HCT116 (cell line): Measurements from ENCODE around the gene MAN2A2. TPM values are rescaled to one million over a fixed set of nuclear protein-coding genes. Genes with fewer than 3 reads are reported as not detected.
A peak's percentile ranks its signal among the peaks of the same experiment; 100 is the strongest.

Experiments
- ATAC-seq: fragments of 200-7000 bp; cut with Tn5 transposase; 2 replicates; pipeline ENCODE4 v1.9.1; 2020; ENCODE audit warnings: mild to moderate bottlenecking, moderate library complexity
- BruUV-seq: library from RNA; stranded (reverse); fragments of 400-500 nt; replicated peaks from 2 replicates; lab custom pipeline; 2021; lab: Mats Ljungman, UMichigan
- CTCF ChIA-PET: fragments of 300-600 bp; sonication (Branson Sonifier 250); formaldehyde crosslinking; loops from one replicate; lab custom pipeline; 2021; ENCODE audit warnings: antibody characterized with exemption; lab: Charles Lee
- POLR2A ChIA-PET: fragments of 300-600, 350-600 bp; sonication (Branson Sonifier 250); formaldehyde crosslinking; loops from one replicate; lab custom pipeline; 2021; ENCODE audit warnings: antibody characterized with exemption; lab: Charles Lee
- RAD21 ChIA-PET, 2 experiments: fragments of 300-600 bp; sonication (Branson Sonifier 250); formaldehyde crosslinking; loops; one replicate each; lab custom pipeline; 2023; ENCODE audit warnings: low total read pairs in 2 of 2; ENCODE audit not compliant: uncharacterized antibody in 2 of 2, unreplicated experiment in 2 of 2, low non-redundant PET in 1 of 2; lab: Charles Lee
- DNase-seq: peaks from one replicate; pipeline ENCODE4 v3.0.0-alpha.2; 2010; ENCODE audit warnings: low read depth, low spot score
- H2AFZ ChIP-seq: fragments of 200-600 bp; shearing (Covaris generic), sonication (generic); 2 replicates; pipeline ENCODE4 v1.6.1; 2017; ENCODE audit warnings: low read depth, mixed run types, mixed read lengths, antibody characterized with exemption, low read length; ENCODE audit not compliant: poor library complexity, severe bottlenecking
- H3K27ac ChIP-seq: 2 replicates; pipeline ENCODE4 v1.5.1; 2012; ENCODE audit warnings: low read depth, low read length
- H3K27me3 ChIP-seq: fragments of 200-600 bp; sonication (generic); 2 replicates; pipeline ENCODE4 v1.6.1; 2016; ENCODE audit warnings: mixed run types, low read length, mixed read lengths; ENCODE audit not compliant: insufficient read depth
- H3K36me3 ChIP-seq, 2 experiments: fragments of 200-500 bp in 1 of 2; fragments of 200-600 bp in 1 of 2; sonication (Bioruptor generic) in 1 of 2; sonication (generic) in 1 of 2; 2 replicates each; pipeline versions ENCODE4 v1.5.1 to v1.6.1; 2014 to 2016; ENCODE audit warnings: low read length in 2 of 2, inconsistent platforms in 1 of 2, mixed read lengths in 1 of 2, mixed run types in 1 of 2; ENCODE audit not compliant: insufficient read depth in 2 of 2, control insufficient read depth in 1 of 2
- H3K4me1 ChIP-seq, 2 experiments: fragments of 200-600 bp in 1 of 2; sonication (generic) in 1 of 2; 2 replicates each; pipeline versions ENCODE4 v1.5.1 to v1.6.1; 2012 to 2017; ENCODE audit warnings: low read length in 2 of 2, inconsistent platforms in 1 of 2, mild to moderate bottlenecking in 1 of 2, mixed read lengths in 1 of 2, mixed run types in 1 of 2, moderate library complexity in 1 of 2; ENCODE audit not compliant: insufficient read depth in 2 of 2, control insufficient read depth in 1 of 2
- H3K4me2 ChIP-seq: fragments of 200-600 bp; sonication (generic); 2 replicates; pipeline ENCODE4 v1.6.1; 2017; ENCODE audit warnings: mixed run types, low read length, mixed read lengths
- H3K4me3 ChIP-seq, 2 experiments: fragments of 200-600 bp in 1 of 2; sonication (generic) in 1 of 2; replicated peaks in 1 of 2; 2 replicates each; pipeline ENCODE4 v1.5.1; 2011 to 2016; ENCODE audit warnings: low read length in 2 of 2, control low read depth in 1 of 2, low read depth in 1 of 2, mild to moderate bottlenecking in 1 of 2, mixed read lengths in 1 of 2, mixed run types in 1 of 2
- H3K79me2 ChIP-seq: fragments of 200-600 bp; sonication (generic); 2 replicates; pipeline ENCODE4 v1.6.1; 2017; ENCODE audit warnings: mild to moderate bottlenecking, mixed run types, low read length, moderate library complexity, mixed read lengths; ENCODE audit not compliant: insufficient read depth
- H3K9ac ChIP-seq: fragments of 200-600 bp; sonication (generic); 2 replicates; pipeline ENCODE4 v1.6.1; 2016; ENCODE audit warnings: low read length, mixed read lengths
- H3K9me2 ChIP-seq: fragments of 200-600 bp; sonication (generic), shearing (Covaris generic); 2 replicates; pipeline ENCODE4 v1.6.1; 2017; ENCODE audit warnings: mixed run types, mild to moderate bottlenecking, moderate library complexity; ENCODE audit not compliant: insufficient read depth
- H3K9me3 ChIP-seq, 2 experiments: fragments of 200-500 bp in 1 of 2; fragments of 200-600 bp in 1 of 2; sonication (Bioruptor generic) in 1 of 2; sonication (generic) in 1 of 2; 2 replicates each; pipeline ENCODE4 v1.6.1; 2014 to 2017; ENCODE audit warnings: low read length in 2 of 2, mixed read lengths in 2 of 2, inconsistent platforms in 1 of 2, low read depth in 1 of 2, mild to moderate bottlenecking in 1 of 2, mixed run types in 1 of 2, moderate library complexity in 1 of 2; ENCODE audit not compliant: control insufficient read depth in 1 of 2, insufficient read depth in 1 of 2
- H4K20me1 ChIP-seq: fragments of 200-600 bp; sonication (generic), shearing (Covaris generic); 2 replicates; pipeline ENCODE4 v1.6.1; 2017; ENCODE audit warnings: mixed run types, mild to moderate bottlenecking, moderate library complexity; ENCODE audit not compliant: insufficient read depth
- ELF1 ChIP-seq: IDR thresholded peaks from 2 replicates; pipeline ENCODE4 v1.6.1; 2012; ENCODE audit warnings: low read depth, borderline replicate concordance
- EZH2 ChIP-seq: fragments of 200-600 bp; sonication (generic); IDR thresholded peaks from 2 replicates; pipeline ENCODE4 v1.6.1; 2017; ENCODE audit warnings: antibody characterized with exemption, mixed run types
- FOSL1 ChIP-seq: IDR thresholded peaks from 2 replicates; pipeline ENCODE4 v1.6.1; 2012; ENCODE audit warnings: low read depth
- JUND ChIP-seq: IDR thresholded peaks from 2 replicates; pipeline ENCODE4 v1.6.1; 2012
- SIN3A ChIP-seq: IDR thresholded peaks from 2 replicates; pipeline ENCODE4 v1.6.1; 2012; ENCODE audit warnings: low read depth
- ZBTB33 ChIP-seq: IDR thresholded peaks from 2 replicates; pipeline ENCODE4 v1.6.1; 2011; ENCODE audit warnings: mild to moderate bottlenecking, low read length, moderate library complexity; ENCODE audit not compliant: insufficient replicate concordance; ENCODE audit errors: extremely low read depth
- intact Hi-C: fragments of 100-400 bp; cut with micrococcal nuclease; formaldehyde crosslinking; loops from 2 replicates; pipeline ENCODE4 v1.10.0; 2022
- total RNA-seq: library from RNA; stranded (reverse); gene quantifications from one replicate; pipeline ENCODE4 v1.2.1, GENCODE V29; 2021; ENCODE audit not compliant: unreplicated experiment
- TF ChIP-seq, protein P1 (sequence below): IDR thresholded peaks from 2 replicates; pipeline ENCODE4 v1.6.1; 2012; ENCODE audit warnings: low read depth

MAN2A2 gene
- total RNA-seq, 1 experiment from 2014 or later: 44.9 TPM

DNA sequence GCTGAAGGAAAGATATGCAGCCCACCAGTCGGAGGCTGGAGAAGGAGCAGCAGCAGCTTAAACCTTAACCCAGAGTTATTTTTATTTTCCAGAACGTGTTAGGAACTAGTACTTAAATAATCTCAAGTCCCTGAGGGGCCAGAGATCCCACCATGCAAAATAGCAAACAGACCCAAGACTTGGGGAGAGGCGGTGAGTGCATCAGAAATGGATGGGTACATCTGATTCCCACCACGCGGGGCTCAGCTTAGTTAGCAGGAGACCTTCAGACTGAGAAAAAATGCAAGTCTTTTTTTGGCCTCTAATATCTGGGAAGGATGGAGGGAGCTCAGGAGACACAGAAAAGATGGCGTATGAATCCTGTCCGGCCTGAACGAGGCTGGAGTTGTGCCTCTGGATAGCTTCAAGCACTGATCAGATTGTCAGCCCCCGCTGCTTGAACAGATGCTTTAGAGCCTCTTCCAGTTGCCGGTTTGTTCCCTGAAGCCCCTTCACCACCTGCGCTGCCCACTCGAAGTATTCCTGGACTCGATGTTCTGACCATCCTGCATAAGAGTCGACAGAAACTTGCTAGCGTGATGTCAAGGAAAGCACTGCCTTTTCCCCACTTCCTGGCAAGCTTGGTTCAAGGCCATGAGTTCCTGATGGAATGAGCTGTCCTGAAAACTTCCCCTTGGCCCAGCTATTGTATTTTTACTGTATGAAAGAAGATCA, 27.9 kb downstream of the MAN2A2 start (continued):
- TF ChIP-seq, protein P1, sequence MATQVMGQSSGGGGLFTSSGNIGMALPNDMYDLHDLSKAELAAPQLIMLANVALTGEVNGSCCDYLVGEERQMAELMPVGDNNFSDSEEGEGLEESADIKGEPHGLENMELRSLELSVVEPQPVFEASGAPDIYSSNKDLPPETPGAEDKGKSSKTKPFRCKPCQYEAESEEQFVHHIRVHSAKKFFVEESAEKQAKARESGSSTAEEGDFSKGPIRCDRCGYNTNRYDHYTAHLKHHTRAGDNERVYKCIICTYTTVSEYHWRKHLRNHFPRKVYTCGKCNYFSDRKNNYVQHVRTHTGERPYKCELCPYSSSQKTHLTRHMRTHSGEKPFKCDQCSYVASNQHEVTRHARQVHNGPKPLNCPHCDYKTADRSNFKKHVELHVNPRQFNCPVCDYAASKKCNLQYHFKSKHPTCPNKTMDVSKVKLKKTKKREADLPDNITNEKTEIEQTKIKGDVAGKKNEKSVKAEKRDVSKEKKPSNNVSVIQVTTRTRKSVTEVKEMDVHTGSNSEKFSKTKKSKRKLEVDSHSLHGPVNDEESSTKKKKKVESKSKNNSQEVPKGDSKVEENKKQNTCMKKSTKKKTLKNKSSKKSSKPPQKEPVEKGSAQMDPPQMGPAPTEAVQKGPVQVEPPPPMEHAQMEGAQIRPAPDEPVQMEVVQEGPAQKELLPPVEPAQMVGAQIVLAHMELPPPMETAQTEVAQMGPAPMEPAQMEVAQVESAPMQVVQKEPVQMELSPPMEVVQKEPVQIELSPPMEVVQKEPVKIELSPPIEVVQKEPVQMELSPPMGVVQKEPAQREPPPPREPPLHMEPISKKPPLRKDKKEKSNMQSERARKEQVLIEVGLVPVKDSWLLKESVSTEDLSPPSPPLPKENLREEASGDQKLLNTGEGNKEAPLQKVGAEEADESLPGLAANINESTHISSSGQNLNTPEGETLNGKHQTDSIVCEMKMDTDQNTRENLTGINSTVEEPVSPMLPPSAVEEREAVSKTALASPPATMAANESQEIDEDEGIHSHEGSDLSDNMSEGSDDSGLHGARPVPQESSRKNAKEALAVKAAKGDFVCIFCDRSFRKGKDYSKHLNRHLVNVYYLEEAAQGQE: no peak
- no peak for TF ChIP-seq ZBTB33
- no peak for TF ChIP-seq ELF1
- no peak for TF ChIP-seq JUND
- TF ChIP-seq EZH2: no peak
- TF ChIP-seq, all 23 proteins: peak for 0

DNA sequence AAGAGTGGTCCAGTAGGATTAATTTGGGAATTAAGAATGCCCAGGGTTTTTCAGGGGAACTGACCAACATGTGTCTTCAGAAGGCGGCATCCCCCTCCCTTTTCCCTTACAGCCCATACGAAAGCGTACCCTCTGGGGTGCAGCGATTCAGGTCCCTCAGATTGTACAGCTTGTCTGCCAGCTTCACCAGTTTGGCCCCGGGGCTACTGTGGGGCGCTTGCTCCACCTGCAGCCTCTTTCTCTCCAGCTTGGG, 28.4 kb downstream of the MAN2A2 start:
- Histone ChIP-seq H3K4me2 (peak overlapping the region; percentile 99), H3K9ac (peak overlapping the region; percentile 67), H3K36me3 (no peaks in the 10 kb centered on the region; a peak in 1 of 4 replicates), H3K4me3 (peak overlapping the region; percentile 92 to 93), H3K27ac (peak overlapping the region; percentile 78), H3K9me3 (no peaks in the 10 kb centered on the region), H4K20me1 (no peaks in the 10 kb centered on the region), H2AFZ (no peak overlapping the region), H3K27me3 (no peaks in the 10 kb centered on the region), H3K79me2 (peaks cover 18% of the 10 kb centered on the region; the same call in 1 of the 2 replicates), H3K4me1 (peaks cover 20 to 51% of the 10 kb centered on the region in 2 experiments; a peak in 3 of 4 replicates), H3K9me2 (no peaks in the 10 kb centered on the region)
- no peak for ATAC-seq
- no TSS peak for BruUV-seq
- no peak for DNase-seq
- RAD21 ChIA-PET: interaction anchor here in 1 of 2 experiments (1.0 to 1.6 kb wide), 3 partner anchors 46 to 340 kb away, joined by 3 to 4 read pairs (median 4); no protein-coding TSS in a partner anchor
- TF ChIP-seq FOSL1 (no peak), ZBTB33 (no peak), EZH2 (no peak), SIN3A (no peak), ELF1 (no peak)
- POLR2A ChIA-PET: interaction anchor here (0.5 to 2.4 kb wide), 10 partner anchors 8 to 611 kb away, joined by 3 to 7 read pairs (median 4); partner anchors contain the start of genes MAN2A2, PRC1 and RCCD1
- CTCF ChIA-PET: interaction anchor here (0.5 to 6.9 kb wide), 20 partner anchors 8 to 638 kb away, joined by 3 to 70 read pairs (median 7); partner anchors contain the start of genes MAN2A2, PRC1 and RCCD1
- intact Hi-C loops: loop anchor here (1.0 to 5.0 kb wide), 2 partner anchors 101 to 340 kb away; no protein-coding TSS in a partner anchor
